ENCODE data around the gene TAF6L.
A peak's percentile ranks its signal among the peaks of the same experiment; 100 is the strongest.

- TF ChIP-seq JUN (CRISPR knock-in tag; IDR thresholded peaks at IDR 0.05) = no peak
- peak; percentile 69 for TF ChIP-seq SP1 (CRISPR knock-in tag; conservative IDR thresholded peaks at IDR 0.05)
- TF ChIP-seq NFYB (CRISPR knock-in tag; conservative IDR thresholded peaks at IDR 0.05; ENCODE audit: low read depth) = peak; percentile 46; the same call in 1 of the 2 replicates
- TF ChIP-seq FOXJ3 (CRISPR knock-in tag; IDR thresholded peaks at IDR 0.05; ENCODE audit: borderline replicate concordance) = no peak
- no peak for TF ChIP-seq CTCF (IDR thresholded peaks at IDR 0.05)
- TF ChIP-seq TCF7 (CRISPR knock-in tag; IDR thresholded peaks at IDR 0.05; ENCODE audit: low read depth) = no peak
- TF ChIP-seq ZNF263 (CRISPR knock-in tag; IDR thresholded peaks at IDR 0.05; ENCODE audit: low read depth) = no peak
Measured at GRCh38 chr11:62757846-62758788, 13.1 kb upstream of the TAF6L start.

Data from WTC11 (cell line).